H1 (cell line): Measurements from ENCODE around the gene RSPH6A.

Source experiments
- ATF3 ChIP-seq: IDR thresholded peaks from 2 replicates; pipeline ENCODE4 v1.6.1; 2011; ENCODE audit warnings: low read depth, mild to moderate bottlenecking, low read length; ENCODE audit not compliant: insufficient read depth
- CBX5 ChIP-seq: fragments of 300-800, 300-1000 bp; sonication (generic); IDR thresholded peaks from 2 replicates; pipeline ENCODE4 v1.7.1; 2016; ENCODE audit warnings: antibody characterized with exemption, low read length, low read depth
- CBX8 ChIP-seq: fragments of 300-800, 300-1000 bp; sonication (generic); IDR thresholded peaks from 2 replicates; pipeline ENCODE4 v1.7.1; 2016; ENCODE audit warnings: low read depth, low read length, borderline replicate concordance
- EP300 ChIP-seq, 2 experiments: IDR thresholded peaks; 1 replicate in 1 of 2; 2 replicates in 1 of 2; pipeline ENCODE4 v1.6.1; 2011 to 2012; ENCODE audit warnings: low read depth in 2 of 2, low read length in 2 of 2, mild to moderate bottlenecking in 2 of 2, borderline replicate concordance in 1 of 2, inconsistent platforms in 1 of 2, moderate library complexity in 1 of 2
- JUND ChIP-seq: IDR thresholded peaks from 2 replicates; pipeline ENCODE4 v1.6.1; 2011; ENCODE audit warnings: mild to moderate bottlenecking, improper control_type of control experiment, low read length
- MAX ChIP-seq: IDR thresholded peaks from 2 replicates; pipeline ENCODE4 v1.6.1; 2012; ENCODE audit warnings: inconsistent platforms
- POLR2AphosphoS5 ChIP-seq: IDR thresholded peaks from 2 replicates; pipeline ENCODE4 v1.6.1; 2011; ENCODE audit warnings: low read depth, low read length
- RBBP5 ChIP-seq: IDR thresholded peaks from 2 replicates; pipeline ENCODE4 v1.7.1; 2012; ENCODE audit warnings: low read depth, mild to moderate bottlenecking, inconsistent platforms, low read length, moderate library complexity, borderline replicate concordance
- RFX5 ChIP-seq: IDR thresholded peaks from 2 replicates; pipeline ENCODE4 v1.6.1; 2011; ENCODE audit warnings: low read depth, low read length, improper control_type of control experiment, borderline replicate concordance
- RNF2 ChIP-seq: fragments of 200-900, 300-1000 bp; sonication (generic); IDR thresholded peaks from 2 replicates; pipeline ENCODE4 v1.7.1; 2016; ENCODE audit warnings: borderline replicate concordance, low read depth, mild to moderate bottlenecking, antibody characterized with exemption, low read length; ENCODE audit not compliant: poor library complexity, severe bottlenecking; ENCODE audit errors: missing control alignments
- SP4 ChIP-seq: IDR thresholded peaks from 2 replicates; pipeline ENCODE4 v1.6.1; 2012; ENCODE audit warnings: low read length, inconsistent platforms
- TAF1 ChIP-seq: IDR thresholded peaks from 2 replicates; pipeline ENCODE4 v1.6.1; 2011; ENCODE audit warnings: mild to moderate bottlenecking, low read depth, low read length
- USF2 ChIP-seq: IDR thresholded peaks from 2 replicates; pipeline ENCODE4 v1.6.1; 2011; ENCODE audit warnings: low read length, improper control_type of control experiment
- TF ChIP-seq, protein P1 (sequence below), 3 experiments: IDR thresholded peaks; 1 replicate in 2 of 3; 2 replicates in 1 of 3; pipeline versions ENCODE4 v1.5.1 to v1.6.1; 2011; ENCODE audit warnings: low read length in 3 of 3, mild to moderate bottlenecking in 3 of 3, inconsistent platforms in 2 of 3, low read depth in 1 of 3, moderate library complexity in 1 of 3; ENCODE audit not compliant: insufficient read depth in 1 of 3; ENCODE audit errors: control extremely low read depth in 1 of 3

DNA sequence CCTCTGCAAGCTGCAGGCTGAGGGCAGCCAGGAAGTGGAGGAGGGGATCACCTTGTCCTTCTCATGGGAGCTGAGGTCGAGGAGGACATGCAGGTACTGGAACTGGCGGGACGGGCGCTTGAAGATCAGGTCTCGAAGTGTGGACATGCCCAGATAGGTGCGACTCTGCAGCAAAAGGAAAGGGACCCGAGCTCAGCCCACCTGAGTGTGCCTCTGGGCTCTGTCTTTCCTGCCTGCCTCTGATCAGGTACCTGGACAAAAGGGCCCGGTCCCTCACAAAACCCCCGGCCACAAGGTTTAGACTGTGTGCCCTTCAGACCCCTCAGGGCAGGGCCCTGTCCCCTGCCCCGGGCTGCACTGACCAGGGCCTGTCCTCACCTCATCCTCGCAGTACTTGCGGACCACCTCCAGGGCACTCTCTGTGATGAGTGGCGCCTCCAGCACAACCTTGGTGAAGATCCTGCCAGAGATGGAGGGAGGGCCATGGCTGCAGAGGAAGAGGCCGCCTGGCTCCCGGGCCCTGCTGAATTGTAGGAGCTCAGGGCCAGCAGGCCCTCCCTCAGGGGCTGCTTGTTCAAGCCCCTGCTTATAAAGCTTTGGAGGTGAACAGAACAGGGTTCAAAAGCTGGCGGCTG is 12.5 kb upstream of the RSPH6A start:
- no peak for TF ChIP-seq USF2
- TF ChIP-seq, protein P1, sequence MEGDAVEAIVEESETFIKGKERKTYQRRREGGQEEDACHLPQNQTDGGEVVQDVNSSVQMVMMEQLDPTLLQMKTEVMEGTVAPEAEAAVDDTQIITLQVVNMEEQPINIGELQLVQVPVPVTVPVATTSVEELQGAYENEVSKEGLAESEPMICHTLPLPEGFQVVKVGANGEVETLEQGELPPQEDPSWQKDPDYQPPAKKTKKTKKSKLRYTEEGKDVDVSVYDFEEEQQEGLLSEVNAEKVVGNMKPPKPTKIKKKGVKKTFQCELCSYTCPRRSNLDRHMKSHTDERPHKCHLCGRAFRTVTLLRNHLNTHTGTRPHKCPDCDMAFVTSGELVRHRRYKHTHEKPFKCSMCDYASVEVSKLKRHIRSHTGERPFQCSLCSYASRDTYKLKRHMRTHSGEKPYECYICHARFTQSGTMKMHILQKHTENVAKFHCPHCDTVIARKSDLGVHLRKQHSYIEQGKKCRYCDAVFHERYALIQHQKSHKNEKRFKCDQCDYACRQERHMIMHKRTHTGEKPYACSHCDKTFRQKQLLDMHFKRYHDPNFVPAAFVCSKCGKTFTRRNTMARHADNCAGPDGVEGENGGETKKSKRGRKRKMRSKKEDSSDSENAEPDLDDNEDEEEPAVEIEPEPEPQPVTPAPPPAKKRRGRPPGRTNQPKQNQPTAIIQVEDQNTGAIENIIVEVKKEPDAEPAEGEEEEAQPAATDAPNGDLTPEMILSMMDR (IDR thresholded peaks at IDR 0.05; ENCODE audit: control extremely low read depth in 1 of 3, insufficient read depth in 1 of 3, low read depth in 1 of 3, low read length in 3 of 3): peak in 1 of 3 experiments; percentile 2; a peak in 1 of 4 replicates
- TF ChIP-seq CBX8: no peak
- no peak for TF ChIP-seq RBBP5
- TF ChIP-seq POLR2AphosphoS5: peak; percentile 24; the same call in 1 of the 2 replicates
- no peak for TF ChIP-seq ATF3
- no peak for TF ChIP-seq JUND
- TF ChIP-seq TAF1: no peak
- no peak for TF ChIP-seq MAX
- no peak for TF ChIP-seq RNF2
- TF ChIP-seq CBX5: no peak
- TF ChIP-seq EP300 (IDR thresholded peaks at IDR 0.05; ENCODE audit: borderline replicate concordance in 1 of 2, low read depth in 2 of 2, low read length in 2 of 2): no peak
- TF ChIP-seq SP4: no peak
- TF ChIP-seq RFX5: no peak
